GM18909 (cell line): ENCODE data around the gene NDEL1.

Experiments used
- ATAC-seq: cut with Tn5 transposase; IDR thresholded peaks from one replicate; pipeline ENCODE4 v1.9.1; 2021; ENCODE audit warnings: mild to moderate bottlenecking; ENCODE audit not compliant: unreplicated experiment, poor library complexity

Gene NDEL1

GRCh38 chr17:8451933-8452614 lies 16.4 kb downstream of the NDEL1 start:
- ATAC-seq: no peak

- ATAC-seq: no peak
These were observed 17.6 kb downstream of the NDEL1 start for GRCh38 chr17:8453326-8453725.

- ATAC-seq: no peak
These were observed 20.1 kb downstream of the NDEL1 start for GRCh38 chr17:8455665-8456209.

DNA sequence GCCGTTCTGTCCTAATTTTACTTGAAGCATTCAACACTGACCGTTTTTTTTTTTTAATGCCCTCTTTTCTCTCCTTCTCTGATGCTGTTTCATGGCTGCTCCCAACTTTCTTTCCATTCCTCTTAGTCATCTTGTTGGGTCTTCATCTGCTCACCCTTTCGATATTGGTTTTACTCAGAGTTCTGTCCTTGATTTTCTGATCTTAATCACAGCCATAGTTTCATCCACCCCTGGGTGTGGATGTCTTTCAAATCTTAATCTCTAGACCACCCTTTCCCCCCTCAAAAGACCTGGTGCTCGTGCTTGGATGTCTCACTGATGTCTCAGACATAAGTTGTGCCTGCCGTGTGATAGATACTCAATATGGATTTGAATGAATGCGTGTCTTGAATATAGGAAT lies 22.4 kb downstream of the NDEL1 start:
- no peak for ATAC-seq

DNA sequence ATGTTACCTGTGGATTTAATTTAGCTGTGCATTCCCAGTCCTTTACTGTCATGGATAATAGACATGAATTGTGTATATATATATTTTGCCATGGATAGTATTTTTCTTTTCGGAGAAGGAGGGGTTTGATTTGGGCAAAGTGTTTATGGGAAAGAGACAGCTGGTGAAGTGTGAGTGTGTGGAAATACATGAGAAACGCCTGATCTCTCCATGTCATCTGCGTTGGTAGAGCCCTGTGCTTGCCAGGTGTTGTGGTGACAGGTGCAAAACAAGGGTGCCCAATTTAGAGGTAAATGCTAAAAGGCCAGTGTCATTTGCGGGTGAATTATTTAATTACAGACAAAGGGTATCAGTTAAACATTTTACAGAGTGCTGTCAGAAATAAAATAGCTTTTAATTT lies 23.4 kb downstream of the NDEL1 start:
- no peak for ATAC-seq

DNA sequence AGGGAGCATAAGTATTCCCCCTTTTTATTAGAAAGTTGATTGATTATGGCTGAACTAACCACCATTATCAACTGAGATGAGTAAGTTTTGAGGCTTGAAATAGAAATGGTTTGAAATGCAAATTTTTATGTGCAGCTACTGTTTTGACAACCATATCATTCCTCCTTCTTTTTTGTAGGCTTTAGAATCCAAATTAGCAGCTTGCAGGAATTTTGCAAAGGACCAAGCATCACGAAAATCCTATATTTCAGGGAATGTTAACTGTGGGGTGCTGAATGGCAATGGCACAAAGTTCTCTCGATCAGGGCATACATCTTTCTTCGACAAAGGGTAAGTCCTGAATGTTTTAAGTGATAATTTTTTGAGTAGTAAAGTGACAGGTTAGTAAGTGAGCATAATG lies 24.1 kb downstream of the NDEL1 start:
- no peak for ATAC-seq

GRCh38 chr17:8462564-8462963 lies 26.9 kb downstream of the NDEL1 start:
- no peak for ATAC-seq

DNA sequence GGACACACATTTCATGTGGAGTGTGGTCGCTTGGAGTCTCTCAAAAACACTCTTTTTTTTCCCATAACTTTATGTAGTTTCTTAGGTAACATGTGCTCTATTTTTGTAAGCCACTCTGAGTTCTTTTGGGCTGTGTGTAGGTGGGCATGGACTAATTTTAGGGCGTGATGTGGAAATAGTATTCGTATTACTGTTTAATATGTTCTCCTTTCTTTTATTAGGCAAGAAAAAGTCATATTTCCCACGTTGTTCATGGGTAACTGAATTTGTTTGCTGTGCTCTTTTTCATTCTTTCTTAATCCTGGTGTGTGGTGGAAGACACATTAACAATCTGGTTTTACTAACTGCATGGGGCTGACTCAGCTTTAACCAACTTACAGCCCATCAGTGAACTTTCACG lies 27.4 kb downstream of the NDEL1 start:
- ATAC-seq: no peak

- no peak for ATAC-seq
These were observed 29.3 kb downstream of the NDEL1 start for GRCh38 chr17:8464941-8465340.

GRCh38 chr17:8465356-8465755 lies 29.7 kb downstream of the NDEL1 start:
- no peak for ATAC-seq

- ATAC-seq: no peak
These were observed 30.1 kb downstream of the NDEL1 start for GRCh38 chr17:8465759-8466158.

DNA sequence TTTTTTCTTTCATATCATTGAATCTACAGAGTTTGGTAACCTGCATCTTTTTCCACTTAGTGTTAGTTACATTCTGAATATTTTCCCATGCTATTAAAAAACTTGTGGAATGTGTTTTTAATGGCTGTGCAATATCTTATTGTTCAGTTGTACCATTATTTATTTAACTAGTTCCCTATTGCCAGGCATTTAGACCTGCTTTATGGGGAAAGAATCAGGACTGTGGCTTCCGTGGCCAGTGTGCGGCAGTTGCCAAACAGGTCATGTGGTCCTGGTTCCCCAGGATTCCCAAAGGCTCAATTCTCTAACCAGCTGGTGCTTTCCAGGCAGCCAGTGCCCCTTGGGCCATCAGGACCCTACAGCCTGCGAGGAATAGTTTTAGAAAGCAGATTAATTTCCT lies 30.8 kb downstream of the NDEL1 start:
- no peak for ATAC-seq

GRCh38 chr17:8466873-8467272 lies 31.2 kb downstream of the NDEL1 start:
- ATAC-seq: no peak

DNA sequence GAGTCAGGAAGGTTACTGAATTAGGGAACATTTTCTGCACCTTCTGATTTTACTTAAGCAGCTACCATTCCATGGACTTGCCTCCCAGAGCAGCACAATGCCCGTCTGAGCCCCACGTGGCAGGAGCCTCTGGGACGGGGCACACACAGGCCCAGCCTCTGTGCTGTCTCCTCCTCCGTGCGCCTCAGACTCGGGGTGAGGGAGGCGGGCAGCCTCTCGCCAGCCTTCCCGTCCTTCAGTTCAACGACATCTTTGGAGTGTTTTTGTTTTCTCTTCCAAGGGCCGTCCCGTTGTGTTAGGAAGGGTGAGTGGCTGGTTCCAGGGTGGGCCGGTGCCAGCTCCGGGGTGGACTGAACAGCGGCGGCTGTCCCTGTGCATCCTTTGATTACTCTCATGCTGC lies 31.8 kb downstream of the NDEL1 start:
- no peak for ATAC-seq

DNA sequence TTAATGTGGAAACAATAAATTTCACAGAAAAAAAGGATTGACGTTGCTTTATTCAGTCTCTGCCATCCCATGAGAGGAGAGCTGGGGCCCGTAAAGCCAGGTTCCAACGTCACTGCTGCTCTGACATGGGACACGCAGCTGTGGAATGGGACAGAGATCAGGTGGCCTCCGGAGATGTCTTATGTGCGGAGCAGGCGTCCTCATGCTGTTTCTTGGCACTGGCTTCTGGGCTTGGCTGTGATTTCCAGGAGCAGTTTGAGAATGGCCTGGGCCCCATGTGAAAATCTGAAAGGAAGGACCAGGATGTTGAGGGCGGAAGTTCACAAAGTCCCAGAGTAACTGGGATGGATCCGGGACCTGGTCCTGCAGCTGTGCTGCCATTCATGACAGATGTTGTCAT lies 32.4 kb downstream of the NDEL1 start:
- no peak for ATAC-seq

GRCh38 chr17:8468980-8469379 lies 33.3 kb downstream of the NDEL1 start:
- ATAC-seq: no peak

GRCh38 chr17:8469964-8470363 lies 34.3 kb downstream of the NDEL1 start:
- no peak for ATAC-seq

DNA sequence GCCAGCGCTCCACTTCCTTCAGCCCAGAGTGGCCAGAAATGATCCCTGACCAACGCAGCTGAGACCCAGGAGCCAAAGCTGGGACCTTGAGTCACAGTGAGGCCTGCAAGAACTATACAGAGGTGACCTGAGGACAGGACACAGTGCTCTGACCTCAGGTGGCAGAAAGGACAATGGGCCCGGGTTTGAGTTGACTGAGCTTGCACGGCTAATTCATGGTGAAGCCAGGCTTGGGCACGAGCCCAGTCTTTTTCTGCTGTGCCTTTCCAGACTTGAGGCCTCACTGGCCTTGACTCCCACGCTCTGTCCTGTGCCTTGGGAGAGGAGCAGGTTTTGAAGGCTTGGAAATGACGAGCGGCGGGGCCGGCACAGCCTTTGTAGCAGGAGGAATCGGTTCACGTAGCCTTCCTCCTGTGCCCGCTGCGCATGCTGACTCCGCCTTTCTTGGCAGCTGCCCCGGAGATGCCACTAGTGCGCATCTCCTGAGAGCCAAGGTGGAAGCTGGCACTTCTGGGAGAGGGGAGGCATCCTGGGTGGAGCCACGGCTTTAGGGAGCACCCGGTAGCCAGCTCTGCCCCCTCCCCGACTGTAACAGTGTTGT lies 34.9 kb downstream of the NDEL1 start:
- no peak for ATAC-seq

DNA sequence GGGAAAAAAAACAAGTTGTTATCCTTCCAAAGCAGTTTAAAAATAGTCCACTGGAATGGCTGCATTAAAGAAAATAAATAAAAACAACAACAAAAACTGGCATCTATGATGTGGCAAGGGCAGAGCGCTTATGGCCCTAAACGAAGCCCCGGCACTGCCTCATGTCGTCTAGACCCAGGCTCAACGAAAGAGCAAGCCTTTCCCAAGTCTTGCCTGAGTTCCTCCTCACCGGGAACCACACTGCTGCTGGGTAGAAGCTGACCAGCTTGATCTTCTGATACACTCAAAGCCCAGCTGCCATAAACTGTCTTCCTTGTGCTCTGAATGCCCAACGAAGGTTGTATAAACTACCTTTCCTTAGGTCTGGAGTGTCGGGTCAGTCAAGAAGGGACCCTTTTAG lies 37.0 kb downstream of the NDEL1 start:
- no peak for ATAC-seq

DNA sequence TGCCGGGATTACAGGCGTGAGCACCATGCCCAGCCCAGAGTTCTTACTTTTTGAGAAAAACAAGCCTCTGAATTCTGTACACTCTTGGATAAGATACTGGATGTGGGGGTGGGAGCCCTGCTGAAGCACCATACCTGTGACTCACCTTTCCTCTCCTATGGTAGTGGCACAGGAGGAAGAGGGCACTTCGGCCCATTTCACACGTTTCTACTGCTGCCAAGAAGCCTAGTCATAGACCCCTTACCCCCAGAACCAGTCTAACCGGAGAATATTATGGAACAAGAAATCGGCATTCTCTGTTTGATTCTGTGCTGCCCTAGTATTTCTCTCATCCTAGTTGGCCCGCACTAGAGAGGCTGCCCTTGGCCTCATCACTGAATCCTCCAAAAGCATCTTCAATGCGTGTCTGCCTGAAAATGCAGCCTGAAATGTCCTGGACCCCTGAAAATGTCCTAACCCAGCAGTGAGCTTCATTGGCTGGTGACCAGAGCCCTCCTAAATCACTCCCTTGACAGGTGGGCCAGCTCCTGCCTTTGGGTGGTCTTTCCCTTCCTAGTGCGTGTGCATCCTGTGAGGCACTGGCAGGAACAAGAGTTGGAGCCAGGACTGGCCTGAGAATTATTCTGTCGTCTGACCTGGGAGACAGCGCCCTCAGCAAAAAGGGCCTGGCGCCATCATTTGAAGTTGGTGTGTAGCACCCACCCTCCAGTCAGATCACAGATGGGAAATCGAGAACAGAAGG lies 37.9 kb downstream of the NDEL1 start:
- no peak for ATAC-seq

GRCh38 chr17:8474826-8475225 lies 39.1 kb downstream of the NDEL1 start:
- no peak for ATAC-seq
